DND-41 (cell line): ENCODE results near the gene SLC10A3.

Experiments used
- ATAC-seq: fragments of 200-7000 bp; cut with Tn5 transposase; 3 replicates; pipeline ENCODE4 v1.9.1; 2021; ENCODE audit warnings: low read depth; ENCODE audit not compliant: insufficient read depth
- DNase-seq: peaks from one replicate; pipeline ENCODE4 v3.0.0-alpha.2; 2020
- H2AFZ ChIP-seq: 2 replicates; pipeline ENCODE4 v1.6.0; 2012; ENCODE audit warnings: low read depth, low read length
- H3K27ac ChIP-seq: 2 replicates; pipeline ENCODE4 v1.5.1; 2012; ENCODE audit warnings: low read length, inconsistent platforms
- H3K27me3 ChIP-seq: fragments of 200-600 bp; sonication (generic); 2 replicates; pipeline ENCODE4 v1.6.0; 2012; ENCODE audit warnings: low read length, mild to moderate bottlenecking, inconsistent platforms; ENCODE audit not compliant: insufficient read depth, poor library complexity
- H3K36me3 ChIP-seq: 2 replicates; pipeline ENCODE4 v1.5.1; 2012; ENCODE audit warnings: low read length, inconsistent platforms; ENCODE audit not compliant: insufficient read depth
- H3K4me1 ChIP-seq: 2 replicates; pipeline ENCODE4 v1.5.1; 2012; ENCODE audit warnings: mild to moderate bottlenecking, low read length; ENCODE audit not compliant: insufficient read depth
- H3K4me2 ChIP-seq: 2 replicates; pipeline ENCODE4 v1.6.0; 2012; ENCODE audit warnings: mild to moderate bottlenecking, moderate library complexity, low read length, inconsistent platforms; ENCODE audit not compliant: insufficient read depth
- H3K4me3 ChIP-seq, 2 experiments: fragments of 200-600 bp in 1 of 2; shearing (Covaris generic) in 1 of 2; 2 replicates each; pipeline ENCODE4 v1.5.1; 2012 to 2016; ENCODE audit warnings: inconsistent platforms in 2 of 2, low read length in 2 of 2, mild to moderate bottlenecking in 2 of 2, low read depth in 1 of 2, moderate library complexity in 1 of 2
- H3K79me2 ChIP-seq: 2 replicates; pipeline ENCODE4 v1.6.0; 2012; ENCODE audit warnings: low read length, inconsistent platforms; ENCODE audit not compliant: insufficient read depth
- H3K9ac ChIP-seq: 2 replicates; pipeline ENCODE4 v1.6.0; 2012; ENCODE audit warnings: low read depth, mild to moderate bottlenecking, inconsistent platforms, low read length, moderate library complexity
- H3K9me3 ChIP-seq: 2 replicates; pipeline ENCODE4 v1.5.1; 2012; ENCODE audit warnings: low read length, moderate library complexity, mild to moderate bottlenecking, inconsistent platforms; ENCODE audit not compliant: insufficient read depth, severe bottlenecking
- H4K20me1 ChIP-seq: 2 replicates; pipeline ENCODE4 v1.6.0; 2012; ENCODE audit warnings: low read length; ENCODE audit not compliant: insufficient read depth
- CTCF ChIP-seq: IDR thresholded peaks from 2 replicates; pipeline ENCODE4 v1.5.1; 2012; ENCODE audit warnings: borderline replicate concordance, low read length, moderate library complexity, mild to moderate bottlenecking; ENCODE audit not compliant: poor library complexity, severe bottlenecking; ENCODE audit errors: extremely low read depth
- EZH2 ChIP-seq: IDR thresholded peaks from 3 replicates; pipeline ENCODE4 v1.6.1; 2012; ENCODE audit warnings: borderline replicate concordance, low read depth, mild to moderate bottlenecking, moderate library complexity, low read length, inconsistent platforms; ENCODE audit not compliant: severe bottlenecking

The SLC10A3 gene

GRCh38 chrX:154481195-154481594 lies 9.2 kb downstream of the SLC10A3 start:
- H3K36me3 ChIP-seq, result peaks cover 21% of the 10 kb centered on the region
- H3K4me1 ChIP-seq, result peaks cover 45% of the 10 kb centered on the region
- ATAC-seq (no peak), DNase-seq (no peak)
- H3K9ac ChIP-seq, result no peak overlapping the region
- H3K9me3 ChIP-seq, result no peaks in the 10 kb centered on the region
- no peak overlapping the region for H3K27ac ChIP-seq
- TF ChIP-seq CTCF (no peak), EZH2 (no peak)
- H3K4me2 ChIP-seq, result no peak overlapping the region
- no peaks in the 10 kb centered on the region for H3K27me3 ChIP-seq
- H4K20me1 ChIP-seq, result peaks cover 17% of the 10 kb centered on the region
- H2AFZ ChIP-seq, result no peak overlapping the region
- no peak overlapping the region for H3K4me3 ChIP-seq
- H3K79me2 ChIP-seq, result peaks cover 24% of the 10 kb centered on the region

- Histone ChIP-seq H3K79me2 (peaks cover 6% of the 10 kb centered on the region), H3K27me3 (no peaks in the 10 kb centered on the region), H3K4me1 (peaks cover 27% of the 10 kb centered on the region), H3K4me3 (peak within 1 kb of the TSS; percentile 39 to 73; a peak in 3 of 4 replicates), H2AFZ (peak within 1 kb of the TSS; percentile 80), H3K9ac (peak within 1 kb of the TSS; percentile 80), H3K27ac (peak within 1 kb of the TSS; percentile 93), H3K4me2 (peak within 1 kb of the TSS; percentile 95), H3K9me3 (no peaks in the 10 kb centered on the region), H4K20me1 (peaks cover under 1% of the 10 kb centered on the region; the same call in 1 of the 2 replicates), H3K36me3 (peaks cover 6% of the 10 kb centered on the region; the same call in 1 of the 2 replicates)
- ATAC-seq (peak; percentile 89), DNase-seq (peak; percentile 91)
- TF ChIP-seq EZH2, result no peak
- TF ChIP-seq CTCF, result no peak
Observed at GRCh38 chrX:154478728-154479622, 11.5 kb downstream of the SLC10A3 start, which contains the start of gene LAGE3. Gene LAGE3 (minus strand): TSS chrX:154479281. CDS start chrX:154478915, 366 bp downstream.

DNA sequence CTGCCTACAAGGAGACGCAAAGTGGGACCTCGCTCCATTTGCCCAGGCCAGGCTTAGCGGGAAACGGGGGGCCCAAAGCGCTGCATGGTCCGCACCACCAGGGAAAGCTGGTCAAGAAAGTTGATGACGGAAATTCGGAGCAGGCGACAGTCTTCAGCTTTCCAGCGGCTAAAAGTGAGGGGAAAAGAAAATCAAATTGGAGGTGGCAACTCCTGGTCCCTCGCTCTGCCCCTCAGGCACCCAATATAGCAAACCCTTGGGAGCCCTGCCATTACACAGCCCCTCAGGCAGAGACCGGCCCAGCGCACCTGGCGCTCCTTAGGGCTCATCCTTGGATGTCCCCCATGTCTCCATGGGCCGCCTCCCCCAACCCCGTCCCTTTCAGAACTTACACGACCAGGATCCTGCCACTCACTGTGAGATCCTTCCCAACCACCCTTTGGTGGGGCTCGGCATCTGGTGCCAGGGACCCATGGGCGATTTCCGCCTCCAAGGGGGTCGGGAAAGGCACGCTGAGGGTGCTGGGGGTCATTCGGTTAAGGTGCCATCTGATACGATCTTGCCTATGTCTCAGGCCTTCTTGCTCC lies 12.4 kb downstream of the SLC10A3 start:
- DNase-seq (no peak), ATAC-seq (no peak)
- H3K27ac ChIP-seq, result peak overlapping the region; percentile 93; the same call in 1 of the 2 replicates
- H3K9me3 ChIP-seq, result no peaks in the 10 kb centered on the region
- peak overlapping the region; percentile 95 for H3K4me2 ChIP-seq
- peaks cover 27% of the 10 kb centered on the region for H3K4me1 ChIP-seq
- no peaks in the 10 kb centered on the region for H4K20me1 ChIP-seq
- no peak for TF ChIP-seq CTCF
- no peak for TF ChIP-seq EZH2
- peaks cover 6% of the 10 kb centered on the region for H3K79me2 ChIP-seq
- no peaks in the 10 kb centered on the region for H3K36me3 ChIP-seq
- H3K27me3 ChIP-seq, result no peaks in the 10 kb centered on the region
- peak overlapping the region; percentile 39 to 73; a peak in 3 of 4 replicates for H3K4me3 ChIP-seq
- no peak overlapping the region; the same call in 1 of the 2 replicates for H2AFZ ChIP-seq
- peak overlapping the region; percentile 80 for H3K9ac ChIP-seq
